Tibial artery (tissue), 4 donors: ENCODE data around the gene CRK.

ENCODE experiments used
- DNase-seq, 2 donors: peaks; one replicate each; pipeline ENCODE4 v3.0.0-alpha.2; 2019
- H3K27ac ChIP-seq, 2 donors: fragments of 200-600 bp; sonication (generic) in 1 of 2; 1 replicate in 1 of 2; 2 replicates in 1 of 2; pipeline ENCODE4 v1.5.1; 2018 to 2019; ENCODE audit warnings: mild to moderate bottlenecking in 1 of 2
- H3K27me3 ChIP-seq, 2 donors: fragments of 200-600 bp; sonication (generic) in 1 of 2; one replicate each; pipeline versions ENCODE4 v1.5.1 to v1.6.0; 2016 to 2019
- H3K36me3 ChIP-seq, 3 donors: fragments of 200-600 bp; sonication (generic) in 2 of 3; one replicate each; pipeline ENCODE4 v1.5.1; 2016 to 2019; ENCODE audit warnings: mild to moderate bottlenecking in 2 of 3
- H3K4me1 ChIP-seq, 4 donors: fragments of 200-600 bp; sonication (generic) in 2 of 4; 1 replicate in 3 of 4; 2 replicates in 1 of 4; pipeline ENCODE4 v1.5.1; 2016 to 2019
- H3K4me3 ChIP-seq, 2 donors: fragments of 200-600 bp; sonication (generic) in 1 of 2; 1 replicate in 1 of 2; 2 replicates in 1 of 2; pipeline ENCODE4 v1.5.1; 2018 to 2019; ENCODE audit warnings: mild to moderate bottlenecking in 2 of 2
- H3K9me3 ChIP-seq, 3 donors: fragments of 200-600 bp; sonication (generic) in 1 of 3; one replicate each; pipeline ENCODE4 v1.5.1; 2016 to 2019
- intact Hi-C: fragments of 100-400 bp; cut with DNase I; formaldehyde crosslinking; loops from one replicate; pipeline ENCODE4 v1.15.0; 2023; ENCODE audit warnings: low total_unique reads
- TF ChIP-seq, protein P1 (sequence below), 2 experiments: fragments of 200-600 bp in 1 of 2; fragments of 450-650 bp in 1 of 2; IDR thresholded peaks; one replicate each; pipeline ENCODE4 v1.5.1; 2017 to 2019; ENCODE audit warnings: antibody characterized with exemption in 2 of 2, mild to moderate bottlenecking in 1 of 2, moderate library complexity in 1 of 2

CRK gene

DNA sequence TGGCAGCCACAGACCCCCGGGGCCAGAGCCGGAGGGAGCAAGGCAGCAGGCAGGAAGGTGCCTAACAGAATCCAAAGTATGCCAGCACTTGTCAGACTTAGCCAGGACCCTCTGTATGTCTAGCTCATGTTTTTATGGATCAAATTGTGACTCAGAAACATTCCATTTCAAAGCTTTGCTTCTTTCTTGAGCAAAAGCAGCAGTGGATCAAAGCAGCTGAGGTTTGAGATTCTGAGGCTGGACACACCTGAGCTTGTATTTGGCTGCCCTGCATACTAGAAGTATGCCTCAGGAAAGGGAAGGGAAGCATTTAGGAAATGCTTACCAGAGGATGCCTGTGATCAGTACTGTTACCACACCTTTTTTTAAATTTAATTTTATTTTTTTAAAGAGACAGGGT, 42.2 kb upstream of the CRK start:
- Histone ChIP-seq H3K4me1 (peaks cover 0 to 45% (median 38%) of the 10 kb centered on the region in 4 donors), H3K27ac (peak overlapping the region in 1 of 2 donors; percentile 99), H3K9me3 (no peaks in the 10 kb centered on the region), H3K36me3 (peaks cover 11 to 56% (median 25%) of the 10 kb centered on the region in 3 donors), H3K27me3 (no peaks in the 10 kb centered on the region), H3K4me3 (no peak overlapping the region)
- TF ChIP-seq, protein P1, sequence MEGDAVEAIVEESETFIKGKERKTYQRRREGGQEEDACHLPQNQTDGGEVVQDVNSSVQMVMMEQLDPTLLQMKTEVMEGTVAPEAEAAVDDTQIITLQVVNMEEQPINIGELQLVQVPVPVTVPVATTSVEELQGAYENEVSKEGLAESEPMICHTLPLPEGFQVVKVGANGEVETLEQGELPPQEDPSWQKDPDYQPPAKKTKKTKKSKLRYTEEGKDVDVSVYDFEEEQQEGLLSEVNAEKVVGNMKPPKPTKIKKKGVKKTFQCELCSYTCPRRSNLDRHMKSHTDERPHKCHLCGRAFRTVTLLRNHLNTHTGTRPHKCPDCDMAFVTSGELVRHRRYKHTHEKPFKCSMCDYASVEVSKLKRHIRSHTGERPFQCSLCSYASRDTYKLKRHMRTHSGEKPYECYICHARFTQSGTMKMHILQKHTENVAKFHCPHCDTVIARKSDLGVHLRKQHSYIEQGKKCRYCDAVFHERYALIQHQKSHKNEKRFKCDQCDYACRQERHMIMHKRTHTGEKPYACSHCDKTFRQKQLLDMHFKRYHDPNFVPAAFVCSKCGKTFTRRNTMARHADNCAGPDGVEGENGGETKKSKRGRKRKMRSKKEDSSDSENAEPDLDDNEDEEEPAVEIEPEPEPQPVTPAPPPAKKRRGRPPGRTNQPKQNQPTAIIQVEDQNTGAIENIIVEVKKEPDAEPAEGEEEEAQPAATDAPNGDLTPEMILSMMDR (IDR thresholded peaks at IDR 0.05) = no peak
- DNase-seq = no peak
- intact Hi-C loops = no loop called here

GRCh38 chr17:1497831-1498230, 41.8 kb upstream of the CRK start:
- no peak for DNase-seq
- H3K4me1 ChIP-seq = peaks cover 0 to 49% (median 42%) of the 10 kb centered on the region in 4 donors

GRCh38 chr17:1496869-1497268, 40.8 kb upstream of the CRK start:
- TF ChIP-seq, protein P1 (IDR thresholded peaks at IDR 0.05) = no peak
- no peak overlapping the region for H3K4me3 ChIP-seq
- peaks cover 5 to 58% (median 52%) of the 10 kb centered on the region in 4 donors for H3K4me1 ChIP-seq
- intact Hi-C loops = no loop called here
- no peaks in the 10 kb centered on the region for H3K9me3 ChIP-seq
- no peaks in the 10 kb centered on the region for H3K27me3 ChIP-seq
- H3K36me3 ChIP-seq = peaks cover 8 to 47% (median 25%) of the 10 kb centered on the region in 3 donors
- H3K27ac ChIP-seq = peak overlapping the region; percentile 99
- DNase-seq = no peak

More at GRCh38 chr17:1497831-1498230, 41.8 kb upstream of the CRK start:
- Histone ChIP-seq H3K4me3 (no peak overlapping the region), H3K27ac (peak overlapping the region in 1 of 2 donors; percentile 99), H3K9me3 (no peaks in the 10 kb centered on the region), H3K36me3 (peaks cover 11 to 56% (median 25%) of the 10 kb centered on the region in 3 donors), H3K27me3 (no peaks in the 10 kb centered on the region)
- TF ChIP-seq, protein P1 (IDR thresholded peaks at IDR 0.05) = no peak
- intact Hi-C loops = no loop called here

DNA sequence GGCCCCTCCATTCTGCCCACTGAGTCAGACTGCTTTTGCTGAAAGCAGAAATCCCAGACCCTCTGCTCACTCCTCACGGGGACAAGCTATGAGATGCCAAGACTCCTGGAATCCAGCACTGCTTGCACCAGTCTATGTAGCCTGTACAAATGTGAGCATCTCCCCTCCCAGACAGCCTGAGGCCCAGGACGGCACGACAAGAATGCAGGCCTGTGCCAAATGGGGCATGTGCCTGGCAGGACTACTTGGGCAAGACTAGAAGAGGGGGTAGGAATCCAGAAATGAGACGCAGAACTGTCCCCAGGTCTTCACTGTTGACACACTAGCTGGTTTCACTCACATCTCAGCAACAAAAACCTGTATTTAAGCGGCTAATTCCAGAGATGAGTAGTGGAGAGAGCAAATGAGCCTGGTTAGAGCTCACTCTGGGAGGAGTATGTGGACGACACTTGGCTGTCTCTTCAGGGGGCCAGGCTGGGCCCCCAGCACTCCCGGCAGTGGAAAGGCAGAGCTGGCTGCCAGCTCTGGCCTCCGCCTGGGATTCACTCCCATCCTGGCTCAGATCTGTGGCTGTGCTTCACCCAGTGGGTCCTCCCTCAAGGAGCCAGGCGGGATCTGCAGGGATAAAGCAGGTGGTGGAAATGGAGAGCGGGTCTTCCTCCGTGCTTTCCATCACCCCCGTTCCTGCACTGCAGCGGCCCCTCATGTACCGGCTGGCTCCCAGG, 39.4 kb upstream of the CRK start:
- intact Hi-C loops = no loop called here
- Histone ChIP-seq H3K27me3 (no peaks in the 10 kb centered on the region), H3K36me3 (peaks cover 8 to 47% (median 25%) of the 10 kb centered on the region in 3 donors), H3K27ac (peak overlapping the region; percentile 99), H3K9me3 (no peaks in the 10 kb centered on the region), H3K4me3 (peak overlapping the region in 1 of 2 donors; percentile 15), H3K4me1 (peaks cover 5 to 65% (median 58%) of the 10 kb centered on the region in 4 donors)
- peak; percentile 57 to 88 for DNase-seq
- TF ChIP-seq, protein P1 (IDR thresholded peaks at IDR 0.05) = no peak

DNA sequence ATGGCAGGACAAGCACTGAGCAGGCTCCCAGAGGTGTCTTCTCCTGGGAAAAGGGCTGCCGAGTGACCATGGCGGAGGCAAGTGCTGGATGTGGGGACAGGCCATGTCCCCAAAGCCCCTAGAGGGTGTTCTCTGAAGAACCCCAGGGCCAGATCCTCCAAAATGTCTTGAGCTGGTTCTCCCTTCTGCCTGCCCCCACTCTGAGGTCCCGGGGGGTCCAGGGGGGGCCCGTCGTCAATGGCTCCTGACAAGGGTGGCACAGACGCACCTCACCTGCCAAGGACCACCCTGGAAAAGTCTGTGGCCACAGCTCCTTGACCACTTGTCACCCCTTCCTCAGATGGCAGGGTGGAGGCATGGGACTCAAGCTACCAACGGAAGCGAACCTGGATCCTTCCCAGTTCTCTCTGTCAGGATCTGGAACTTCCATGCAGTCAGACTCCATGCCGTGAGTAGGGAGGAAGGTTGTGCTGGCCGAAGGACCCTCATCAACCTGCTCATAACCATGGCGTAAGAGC, 38.8 kb upstream of the CRK start:
- Histone ChIP-seq H3K36me3 (peaks cover 8 to 44% (median 25%) of the 10 kb centered on the region in 3 donors), H3K4me3 (no peak overlapping the region), H3K9me3 (no peaks in the 10 kb centered on the region), H3K4me1 (peaks cover 5 to 72% (median 63%) of the 10 kb centered on the region in 4 donors), H3K27me3 (no peaks in the 10 kb centered on the region), H3K27ac (peak overlapping the region; percentile 99)
- intact Hi-C loops = loop anchor here (5.0 kb wide), 1 partner anchor 37 kb away; the partner anchor contains the start of gene CRK
- DNase-seq = no peak
- TF ChIP-seq, protein P1 (IDR thresholded peaks at IDR 0.05) = no peak
